HG02870 (cell line): ENCODE measurements around the gene SPRY4.
"Not testable (repeated sequence)": the region's sequence is repeated elsewhere in the genome, so short reads cannot be mapped to it uniquely, and the experiment has no call there.

Experiments
- ATAC-seq: cut with Tn5 transposase; IDR thresholded peaks from one replicate; pipeline ENCODE4 v1.9.1; 2021; ENCODE audit warnings: mild to moderate bottlenecking, moderate library complexity; ENCODE audit not compliant: unreplicated experiment

SPRY4 gene

GRCh38 chr5:142295960-142296860, 28.6 kb downstream of the SPRY4 start:
- no peak for ATAC-seq

GRCh38 chr5:142295084-142295758, 29.6 kb downstream of the SPRY4 start:
- ATAC-seq, result no peak

- no peak for ATAC-seq
Observed at GRCh38 chr5:142293486-142293885, 31.3 kb downstream of the SPRY4 start.

DNA sequence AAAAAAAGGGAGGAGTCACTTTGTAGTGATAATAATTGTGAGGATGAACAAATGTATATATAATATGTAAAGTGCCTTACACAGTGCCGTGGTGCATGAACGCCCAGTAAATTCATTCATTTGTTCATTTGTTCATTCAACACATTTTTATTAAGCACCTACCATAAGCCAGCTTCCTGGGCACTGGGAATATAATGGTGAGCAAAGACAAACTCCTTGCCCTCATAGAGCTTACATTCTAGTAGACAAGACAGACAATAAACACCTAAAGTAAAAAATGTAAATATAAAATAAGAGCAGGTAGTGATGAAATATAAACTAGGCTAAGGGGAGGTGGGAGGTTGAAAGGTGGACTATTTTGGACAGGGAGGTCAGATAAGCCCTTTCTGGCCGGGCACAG, 32.0 kb downstream of the SPRY4 start:
- no peak for ATAC-seq

DNA sequence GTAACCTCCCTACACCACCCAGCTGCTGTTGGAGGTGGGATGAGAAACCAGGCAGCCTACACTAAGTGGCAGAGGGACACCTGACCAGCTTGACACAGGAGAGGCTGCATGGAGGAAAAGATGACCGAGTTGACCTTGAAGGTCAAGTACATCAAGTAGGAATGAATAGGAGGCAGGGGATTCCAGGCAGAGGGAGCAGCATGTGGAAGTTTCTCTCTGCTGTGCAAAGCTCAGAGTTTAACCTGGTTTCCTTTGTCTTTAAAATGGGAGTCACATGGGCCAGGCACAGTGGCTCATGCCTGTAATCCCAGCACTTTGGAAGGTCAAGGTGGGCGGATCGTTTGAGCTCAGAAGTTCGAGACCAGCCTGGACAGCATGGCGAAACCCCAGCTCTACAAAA, 32.6 kb downstream of the SPRY4 start:
- no peak for ATAC-seq

GRCh38 chr5:142290577-142291299, 34.1 kb downstream of the SPRY4 start:
- no peak for ATAC-seq

- ATAC-seq, result no peak
Observed at GRCh38 chr5:142289708-142290576, 34.9 kb downstream of the SPRY4 start.

GRCh38 chr5:142287973-142288313, 36.9 kb downstream of the SPRY4 start:
- no peak for ATAC-seq

- ATAC-seq, result no peak
Observed at GRCh38 chr5:142287096-142287972, 37.5 kb downstream of the SPRY4 start.

GRCh38 chr5:142286111-142286510, 38.7 kb downstream of the SPRY4 start:
- no peak for ATAC-seq

GRCh38 chr5:142283304-142283703, 41.5 kb downstream of the SPRY4 start:
- ATAC-seq, result no peak

GRCh38 chr5:142281966-142282365, 42.9 kb downstream of the SPRY4 start:
- no peak for ATAC-seq

GRCh38 chr5:142281008-142281367, 43.8 kb downstream of the SPRY4 start:
- ATAC-seq, result no peak

- ATAC-seq, result no peak
Observed at GRCh38 chr5:142280066-142281007, 44.5 kb downstream of the SPRY4 start.

DNA sequence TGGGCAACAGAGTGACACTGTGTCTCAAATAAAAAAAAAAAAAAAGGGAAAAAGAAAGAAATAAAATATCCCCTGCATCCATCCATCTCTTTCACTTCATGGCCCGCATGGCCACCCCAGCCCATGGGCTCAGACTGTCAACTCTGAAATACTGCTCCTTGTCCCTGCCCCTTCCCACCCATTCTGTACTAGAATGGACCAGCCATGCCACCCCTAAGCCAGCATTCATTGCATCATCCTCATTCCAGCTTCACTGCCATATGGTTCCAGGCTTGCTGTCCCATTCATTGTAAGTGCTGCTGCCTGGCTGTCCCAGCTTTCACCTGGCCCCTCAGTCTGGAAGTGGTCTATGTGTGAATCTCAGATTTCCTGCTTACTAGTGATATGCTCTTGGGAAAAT, 46.2 kb downstream of the SPRY4 start:
- no peak for ATAC-seq

GRCh38 chr5:142277796-142278195, 47.0 kb downstream of the SPRY4 start:
- ATAC-seq, result no peak

- ATAC-seq, result no peak
Observed at GRCh38 chr5:142276517-142276916, 48.3 kb downstream of the SPRY4 start.

- no peak for ATAC-seq
Observed at GRCh38 chr5:142275496-142275895, 49.3 kb downstream of the SPRY4 start.

DNA sequence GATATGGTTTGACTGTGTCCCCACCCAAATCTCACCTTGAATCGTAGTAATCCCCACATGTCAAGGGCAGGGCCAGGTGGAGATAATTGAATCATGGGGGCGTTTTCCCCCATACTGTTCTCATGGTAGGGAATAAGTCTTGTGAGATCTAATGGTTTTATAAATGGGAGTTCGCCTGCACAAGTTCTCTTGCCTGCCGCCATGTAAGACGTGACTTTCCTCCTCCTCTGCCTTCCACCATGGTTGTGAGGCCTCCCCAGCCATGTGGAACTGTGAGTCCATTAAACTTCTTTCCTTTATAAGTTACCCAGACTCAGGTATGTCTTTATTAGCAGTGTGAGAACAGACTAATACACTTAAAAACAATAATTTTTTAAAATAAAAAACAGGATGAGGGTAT, 52.2 kb downstream of the SPRY4 start:
- ATAC-seq, result not testable (repeated sequence)
